ENCODE measurements around the gene SPG11.
"Not testable (repeated sequence)": the region's sequence is repeated elsewhere in the genome, so short reads cannot be mapped to it uniquely, and the experiment has no call there.

SPG11 gene

DNA sequence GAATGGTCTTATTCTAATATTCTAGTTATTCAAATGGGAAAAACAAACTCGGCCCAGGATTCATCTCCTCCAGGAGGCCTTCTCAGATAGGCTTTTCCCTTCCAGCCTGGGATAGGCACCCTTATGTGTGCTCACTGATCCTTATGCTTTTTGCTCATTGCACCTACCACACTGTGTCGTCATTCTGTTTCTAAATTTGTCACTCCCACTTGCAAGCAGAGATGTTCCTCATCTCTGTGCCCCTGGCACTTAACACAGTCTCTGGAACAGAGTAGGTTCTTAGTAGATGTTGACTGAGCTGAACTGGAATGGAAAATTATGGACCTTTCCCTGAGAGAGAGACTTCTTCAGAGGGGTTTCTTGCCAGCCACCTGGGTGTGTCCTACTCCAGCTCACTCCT, 18.7 kb upstream of the SPG11 start:
- no peak for DNase-seq

DNA sequence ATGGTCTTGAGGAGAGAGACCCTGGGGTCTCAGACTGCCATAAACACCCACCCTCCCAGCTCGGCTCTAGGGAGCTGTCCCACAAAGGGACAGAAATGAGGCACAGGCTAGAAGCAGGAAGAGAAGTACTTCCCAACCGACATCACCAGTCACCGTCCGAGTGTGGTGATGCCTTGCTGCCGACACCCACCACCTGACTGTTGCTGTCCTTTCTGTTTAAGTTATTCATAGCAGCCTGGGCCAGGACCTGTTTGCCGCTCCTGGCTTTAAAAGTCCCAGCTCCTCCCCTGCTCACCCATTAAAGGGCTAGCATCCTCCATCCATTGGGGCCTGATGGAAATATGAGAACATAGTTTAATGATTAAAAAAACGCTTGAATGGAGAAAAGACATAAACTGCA, 13.2 kb upstream of the SPG11 start:
- no peak for DNase-seq

DNA sequence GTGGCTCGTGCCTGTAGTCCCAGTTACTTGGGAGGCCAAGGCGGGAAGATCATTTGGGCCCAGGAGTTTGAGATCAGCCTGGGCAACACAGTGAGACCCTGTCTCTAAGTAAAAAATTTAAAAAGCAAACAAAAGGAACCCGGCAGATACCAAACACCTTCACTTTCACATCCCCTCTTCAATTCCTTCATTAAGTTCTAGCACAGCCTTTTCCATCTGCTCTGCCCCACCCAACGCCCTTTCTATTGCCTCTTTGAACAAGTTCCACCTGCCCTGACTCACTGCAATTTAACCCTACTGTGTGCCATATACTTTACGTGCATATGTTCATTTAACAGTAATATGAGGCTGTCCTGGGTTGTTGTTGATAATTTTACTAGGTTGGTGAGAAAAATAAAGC, 12.4 kb upstream of the SPG11 start:
- no peak for DNase-seq

GRCh38 chr15:44673639-44674038, 10.2 kb upstream of the SPG11 start:
- no peak for DNase-seq

GRCh38 chr15:44670087-44670950, 6.9 kb upstream of the SPG11 start:
- no peak for DNase-seq

GRCh38 chr15:44668921-44669320, 5.5 kb upstream of the SPG11 start:
- no peak for DNase-seq

DNA sequence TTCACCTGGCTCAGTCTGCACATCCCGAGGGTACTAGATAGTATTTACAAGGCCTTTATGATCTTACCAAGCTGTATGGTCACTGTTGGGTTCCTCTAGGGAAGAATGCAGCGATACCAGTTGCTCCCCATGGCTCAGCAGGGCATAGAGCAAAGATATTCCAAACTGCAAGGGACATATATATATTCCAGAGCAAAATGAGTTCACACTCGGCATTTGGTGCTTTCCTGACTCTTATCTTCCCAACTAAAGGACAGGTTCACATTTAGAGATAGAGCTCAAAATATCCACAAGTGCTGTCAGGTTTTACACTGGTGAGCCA, 3.5 kb upstream of the SPG11 start:
- no peak for DNase-seq

DNA sequence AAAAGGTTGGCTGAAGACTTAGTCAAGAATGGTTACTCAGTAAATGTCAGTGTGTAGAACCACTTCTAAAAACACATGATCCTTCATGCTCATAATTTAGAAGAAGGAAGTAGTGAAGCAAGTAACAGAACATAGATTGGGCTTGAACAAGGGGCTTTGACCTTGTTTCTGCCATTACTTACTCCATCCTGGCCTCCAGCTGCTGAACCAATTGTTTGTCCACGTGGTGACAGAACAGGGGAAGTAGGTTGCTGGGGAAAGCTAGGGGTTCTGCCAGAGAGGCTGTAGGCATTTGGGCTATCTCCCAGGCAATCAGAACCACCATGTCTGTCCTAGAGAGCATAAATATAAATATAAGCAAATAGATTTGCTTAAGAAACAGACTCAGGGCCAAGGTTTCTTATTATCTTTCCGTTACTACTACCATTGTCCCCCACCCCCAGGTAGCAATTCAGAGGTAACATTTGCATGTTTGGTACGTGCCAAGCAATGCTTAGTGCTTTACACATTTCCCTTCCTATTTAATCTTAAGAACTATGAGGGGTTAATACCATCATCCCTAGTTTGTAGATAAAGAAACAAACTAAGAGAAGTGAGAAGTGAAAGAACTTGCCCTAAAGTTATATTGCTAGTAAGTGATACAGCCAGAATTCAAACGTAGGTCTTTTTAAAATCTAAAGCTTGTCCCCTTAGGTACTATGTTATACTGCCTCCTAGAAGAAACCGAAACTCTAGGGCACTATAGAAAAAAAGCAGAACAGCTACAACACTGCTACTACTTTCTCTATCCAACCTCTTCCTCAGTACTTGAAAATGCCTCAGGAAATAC, 3.0 kb upstream of the SPG11 start:
- DNase-seq = no peak

- peak; percentile 70 for DNase-seq
Observed at GRCh38 chr15:44662478-44663409, 718 bp downstream of the SPG11 start.

- DNase-seq = no peak
Observed at GRCh38 chr15:44661576-44661975, 1.9 kb downstream of the SPG11 start.

GRCh38 chr15:44659056-44659455, 4.4 kb downstream of the SPG11 start:
- no peak for DNase-seq

DNA sequence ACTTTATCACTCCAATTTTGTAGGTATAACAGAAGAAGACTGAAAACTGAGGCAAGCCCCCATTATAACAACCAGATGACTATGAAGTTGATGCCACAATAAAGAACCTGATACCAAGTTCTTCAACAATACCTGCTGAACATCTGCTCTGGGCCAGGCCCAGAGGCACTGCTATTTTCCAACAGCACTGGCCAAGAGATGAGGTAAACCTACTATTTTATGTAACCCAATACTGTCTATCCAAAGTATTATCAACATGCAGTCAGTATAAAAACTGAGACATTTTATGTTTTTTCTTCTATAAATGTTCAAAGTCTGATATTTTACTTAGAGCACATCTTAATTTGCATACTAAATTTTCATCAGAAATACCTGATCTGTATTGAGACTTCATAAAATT, 6.1 kb downstream of the SPG11 start:
- DNase-seq = no peak

GRCh38 chr15:44656913-44657312, 6.5 kb downstream of the SPG11 start:
- DNase-seq = no peak

DNA sequence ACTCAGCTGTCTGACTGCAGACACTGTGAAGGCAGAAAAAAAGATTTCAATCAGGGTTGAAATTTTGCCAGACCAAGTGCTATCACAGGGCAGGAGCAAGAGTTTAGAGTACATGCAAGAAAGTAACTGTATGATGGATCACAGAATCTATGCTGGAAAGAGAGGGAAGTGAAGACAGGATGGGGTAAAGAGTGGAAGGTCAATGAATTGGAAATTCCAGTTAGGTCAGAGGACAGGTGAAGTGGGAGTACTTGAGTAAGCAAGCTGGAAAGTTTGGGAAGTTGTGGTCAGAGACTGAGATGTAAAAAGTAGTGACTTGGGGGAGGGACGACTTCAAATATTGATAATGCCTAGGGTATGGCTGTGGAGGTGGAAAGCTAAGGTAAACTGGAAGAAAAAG, 7.2 kb downstream of the SPG11 start:
- DNase-seq = no peak

DNA sequence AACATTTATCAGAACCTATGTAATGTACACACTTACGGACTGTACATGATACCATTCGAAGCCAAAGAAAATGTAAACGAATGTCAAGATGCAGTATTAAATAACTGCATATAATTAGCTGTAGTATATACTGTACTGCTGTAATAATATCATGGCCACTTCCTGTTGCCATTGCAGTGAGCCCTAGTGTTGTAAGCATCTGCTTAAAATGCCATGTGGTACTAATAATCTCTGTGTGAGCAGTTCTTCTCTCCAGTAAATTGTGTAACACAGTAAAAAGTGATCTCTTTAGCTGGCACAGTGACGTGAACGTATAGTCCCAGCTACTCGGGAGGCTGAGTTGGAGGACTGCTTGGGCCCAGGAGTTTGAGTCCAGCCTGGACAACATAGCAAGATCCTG, 8.6 kb downstream of the SPG11 start:
- DNase-seq = no peak

DNA sequence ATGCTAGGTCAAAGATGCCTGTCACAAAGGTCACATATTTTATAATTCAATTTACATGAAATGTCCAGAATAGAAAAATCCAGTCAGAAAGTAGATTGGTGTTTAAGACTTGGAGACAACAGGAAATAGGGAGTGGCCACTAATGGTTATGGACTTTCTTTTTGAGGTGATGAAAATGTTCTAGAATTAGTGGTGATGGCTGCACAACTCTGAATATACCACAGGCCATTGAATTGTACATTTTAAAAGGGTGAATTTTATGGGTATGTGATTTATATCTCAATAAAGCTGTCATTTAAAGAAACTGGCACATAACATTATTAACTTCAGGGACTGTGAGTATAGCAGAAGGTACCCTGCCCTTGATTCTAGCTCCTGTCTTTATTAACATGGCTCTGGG, 15.8 kb downstream of the SPG11 start:
- no peak for DNase-seq

DNA sequence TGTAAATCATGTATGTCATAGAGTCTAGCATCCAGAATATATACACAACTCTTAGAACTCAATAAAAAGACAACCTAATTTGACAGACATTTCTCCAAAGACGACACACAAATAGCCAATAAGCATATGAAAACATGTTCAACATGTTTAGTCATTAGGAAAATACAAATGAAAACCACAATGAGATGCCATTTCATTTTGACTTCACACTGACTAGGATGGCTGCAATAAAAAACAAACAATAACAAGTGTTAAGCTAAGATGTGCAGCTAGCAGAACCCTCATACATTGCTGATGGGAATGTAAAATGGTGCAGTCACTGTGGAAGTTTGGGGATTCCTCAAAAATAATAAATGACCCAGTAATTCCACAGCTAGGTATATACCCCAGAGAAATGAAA, 16.4 kb downstream of the SPG11 start:
- no peak for DNase-seq

- no peak for DNase-seq
Observed at GRCh38 chr15:44646460-44646859, 17.0 kb downstream of the SPG11 start.

DNA sequence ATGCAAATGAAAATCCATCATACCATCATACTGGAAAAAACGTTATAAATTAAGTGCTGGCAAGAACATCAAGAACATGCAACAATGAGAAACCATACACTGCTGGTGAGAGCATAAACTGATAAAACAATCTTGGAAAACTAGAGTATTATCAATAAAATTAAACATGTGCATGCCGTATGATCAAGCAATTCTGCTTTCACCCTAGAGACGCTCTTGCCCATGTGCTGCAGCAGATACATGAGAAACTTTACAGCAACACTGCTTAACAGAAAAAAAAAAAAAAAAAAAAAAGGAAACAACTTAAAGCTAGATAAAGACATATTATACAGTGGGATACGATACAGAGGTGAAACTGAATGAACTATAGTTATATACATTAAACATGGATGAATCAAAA, 21.8 kb downstream of the SPG11 start:
- no peak for DNase-seq

DNA sequence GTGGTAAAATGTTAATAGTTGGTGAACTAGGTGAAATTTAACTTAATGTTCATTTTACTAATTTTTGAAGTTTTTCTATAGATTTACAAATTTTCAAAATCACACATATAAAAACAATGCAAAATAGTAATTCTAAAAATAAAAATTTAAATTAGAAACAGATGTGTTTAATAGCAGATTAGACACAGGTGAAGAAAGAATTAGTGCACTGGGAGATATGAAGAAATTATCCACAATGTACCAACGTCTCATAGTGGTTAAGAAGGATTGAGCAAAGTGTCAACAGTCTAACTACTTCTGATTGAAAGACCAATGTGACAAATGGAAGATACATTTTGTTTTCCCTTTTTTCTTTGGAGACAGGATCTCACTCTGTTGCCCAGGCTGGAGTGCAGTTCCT, 26.5 kb downstream of the SPG11 start:
- no peak for DNase-seq

DNA sequence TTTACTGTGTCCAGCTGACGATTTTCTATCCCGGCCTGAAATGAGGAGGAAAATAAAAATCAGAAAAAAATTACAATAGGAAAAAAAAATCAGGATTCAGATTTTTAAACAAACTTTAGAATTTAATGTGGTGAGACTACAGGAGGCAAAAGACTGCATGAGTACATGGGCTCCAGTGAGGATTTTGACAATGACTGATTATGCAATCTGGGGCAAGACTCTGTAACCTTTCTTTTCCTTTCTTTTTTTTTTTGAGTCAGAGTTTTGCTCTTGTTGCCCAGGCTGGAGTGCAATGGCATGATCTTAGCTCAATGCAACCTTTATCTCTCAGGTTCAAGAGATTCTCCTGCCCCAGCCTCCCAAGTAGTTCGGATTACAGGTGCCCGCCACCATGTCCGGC, 29.9 kb downstream of the SPG11 start:
- no peak for DNase-seq

DNA sequence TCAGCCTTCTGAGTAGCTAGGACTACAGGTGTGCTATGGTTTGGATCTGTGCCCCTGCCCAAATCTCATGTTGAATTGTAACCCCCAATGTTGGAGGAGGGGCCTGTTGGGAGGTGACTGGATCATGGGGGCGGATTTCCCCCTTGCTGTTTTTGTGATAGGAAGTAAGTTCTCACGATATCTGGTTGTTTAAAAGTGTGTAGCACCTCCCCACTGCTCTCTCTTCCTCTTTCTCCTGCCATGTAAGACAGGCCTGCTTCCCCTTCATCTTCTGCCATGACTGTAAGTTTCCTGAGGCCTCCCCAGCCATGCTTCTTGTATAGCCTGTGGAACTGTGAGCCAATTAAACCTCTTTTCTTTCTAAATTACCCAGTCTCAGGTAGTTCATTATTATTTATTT, 38.2 kb downstream of the SPG11 start:
- DNase-seq = not testable (repeated sequence)

- no peak for DNase-seq
Observed at GRCh38 chr15:44623178-44623577, 40.3 kb downstream of the SPG11 start.

Data from activated T-cell treated with anti-CD3 and anti-CD28 coated beads for 4 hours (primary cell).